Measurements from ENCODE around the gene PRKCH. TPM values are rescaled to one million over a fixed set of nuclear protein-coding genes. Genes with fewer than 3 reads are reported as not detected.

Gene PRKCH
- total RNA-seq, 2 donors from 2014 or later, result 7.2 to 8.6 TPM

DNA sequence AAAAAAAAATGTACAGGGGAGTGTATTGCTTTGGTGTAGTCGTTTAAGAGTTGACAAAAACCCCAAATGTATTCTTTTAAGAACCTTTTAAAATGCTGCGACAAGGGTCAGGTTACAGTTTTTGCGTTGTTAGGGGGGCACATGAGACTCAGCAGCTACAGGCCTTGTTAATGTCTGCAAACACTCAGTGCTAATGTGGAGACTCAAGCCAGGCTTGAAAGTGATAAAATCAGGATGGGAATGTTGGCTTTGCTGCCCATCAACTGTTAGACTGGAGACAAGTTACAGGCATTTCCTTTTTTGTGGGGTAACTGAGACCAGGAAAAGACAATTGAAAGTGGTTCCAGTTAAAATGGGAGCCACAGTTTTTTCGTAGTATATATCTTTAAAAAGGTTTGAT, 84.8 kb downstream of the PRKCH start:
- H3K9me3 Mint-ChIP-seq, result no peaks in the 10 kb centered on the region
- no peak for DNase-seq
- 18 to 27% methylated on average over 3 of the region's 4 CpGs for WGBS, 2 experiments (ENCODE audit: insufficient coverage in 1 of 2, insufficient read length in 1 of 2)

GRCh38 chr14:61406675-61407074, 85.3 kb downstream of the PRKCH start:
- no peak overlapping the region for H3K27ac Mint-ChIP-seq
- no peak overlapping the region for H3K4me3 Mint-ChIP-seq
- no peaks in the 10 kb centered on the region for H3K9me3 Mint-ChIP-seq
- H3K4me1 ChIP-seq (ENCODE audit: control insufficient read depth, insufficient read depth, low read length), result no peaks in the 10 kb centered on the region
- H3K9me3 ChIP-seq (ENCODE audit: control insufficient read depth, low read length), result no peaks in the 10 kb centered on the region
- peaks cover 21% of the 10 kb centered on the region for H3K4me1 Mint-ChIP-seq
- TF ChIP-seq, protein P1, sequence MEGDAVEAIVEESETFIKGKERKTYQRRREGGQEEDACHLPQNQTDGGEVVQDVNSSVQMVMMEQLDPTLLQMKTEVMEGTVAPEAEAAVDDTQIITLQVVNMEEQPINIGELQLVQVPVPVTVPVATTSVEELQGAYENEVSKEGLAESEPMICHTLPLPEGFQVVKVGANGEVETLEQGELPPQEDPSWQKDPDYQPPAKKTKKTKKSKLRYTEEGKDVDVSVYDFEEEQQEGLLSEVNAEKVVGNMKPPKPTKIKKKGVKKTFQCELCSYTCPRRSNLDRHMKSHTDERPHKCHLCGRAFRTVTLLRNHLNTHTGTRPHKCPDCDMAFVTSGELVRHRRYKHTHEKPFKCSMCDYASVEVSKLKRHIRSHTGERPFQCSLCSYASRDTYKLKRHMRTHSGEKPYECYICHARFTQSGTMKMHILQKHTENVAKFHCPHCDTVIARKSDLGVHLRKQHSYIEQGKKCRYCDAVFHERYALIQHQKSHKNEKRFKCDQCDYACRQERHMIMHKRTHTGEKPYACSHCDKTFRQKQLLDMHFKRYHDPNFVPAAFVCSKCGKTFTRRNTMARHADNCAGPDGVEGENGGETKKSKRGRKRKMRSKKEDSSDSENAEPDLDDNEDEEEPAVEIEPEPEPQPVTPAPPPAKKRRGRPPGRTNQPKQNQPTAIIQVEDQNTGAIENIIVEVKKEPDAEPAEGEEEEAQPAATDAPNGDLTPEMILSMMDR (conservative IDR thresholded peaks at IDR 0.05), result no peak
- no peak for DNase-seq
- no peaks in the 10 kb centered on the region for H3K36me3 Mint-ChIP-seq (ENCODE audit: low read depth)
- WGBS, 2 experiments (ENCODE audit: insufficient coverage in 1 of 2, insufficient read length in 1 of 2), result 77 to 91% methylated on average over 3 to 6 of the region's 6 CpGs
- H3K4me3 ChIP-seq (ENCODE audit: low read length), result no peak overlapping the region
- no peak overlapping the region for H3K9ac ChIP-seq (ENCODE audit: extremely low read depth, low read length, poor library complexity, severe bottlenecking)
- no peak overlapping the region for H3K27ac ChIP-seq (ENCODE audit: low read depth, low read length)
- no peaks in the 10 kb centered on the region for H3K27me3 ChIP-seq (ENCODE audit: control insufficient read depth, insufficient read depth, low read length, poor library complexity, severe bottlenecking)
- no peaks in the 10 kb centered on the region for H3K36me3 ChIP-seq (ENCODE audit: control insufficient read depth, insufficient read depth, low read length)
- H3K27me3 Mint-ChIP-seq (ENCODE audit: insufficient read depth), result no peaks in the 10 kb centered on the region

More for the DNA sequence above, 84.8 kb downstream of the PRKCH start:
- Histone ChIP-seq H3K9ac (ENCODE audit: extremely low read depth, low read length, poor library complexity, severe bottlenecking) (no peak overlapping the region), H3K36me3 (ENCODE audit: control insufficient read depth, insufficient read depth, low read length) (no peaks in the 10 kb centered on the region), H3K27ac (ENCODE audit: low read depth, low read length) (no peak overlapping the region), H3K27me3 (ENCODE audit: control insufficient read depth, insufficient read depth, low read length, poor library complexity, severe bottlenecking) (no peaks in the 10 kb centered on the region), H3K4me3 (ENCODE audit: low read length) (no peak overlapping the region), H3K9me3 (ENCODE audit: control insufficient read depth, low read length) (no peaks in the 10 kb centered on the region), H3K4me1 (ENCODE audit: control insufficient read depth, insufficient read depth, low read length) (no peaks in the 10 kb centered on the region)
- Mint-ChIP-seq H3K27me3 (ENCODE audit: insufficient read depth) (no peaks in the 10 kb centered on the region), H3K4me1 (peaks cover 21% of the 10 kb centered on the region), H3K4me3 (no peak overlapping the region), H3K36me3 (ENCODE audit: low read depth) (no peaks in the 10 kb centered on the region), H3K27ac (peak overlapping the region; percentile 3)
- TF ChIP-seq, protein P1 (conservative IDR thresholded peaks at IDR 0.05), result no peak

GRCh38 chr14:61408498-61408897, 87.1 kb downstream of the PRKCH start:
- Mint-ChIP-seq H3K4me3 (no peak overlapping the region), H3K27me3 (ENCODE audit: insufficient read depth) (no peaks in the 10 kb centered on the region), H3K36me3 (ENCODE audit: low read depth) (no peaks in the 10 kb centered on the region), H3K9me3 (no peaks in the 10 kb centered on the region), H3K27ac (no peak overlapping the region), H3K4me1 (peaks cover 21% of the 10 kb centered on the region)
- no peaks in the 10 kb centered on the region for H3K27me3 ChIP-seq (ENCODE audit: control insufficient read depth, insufficient read depth, low read length, poor library complexity, severe bottlenecking)
- H3K9me3 ChIP-seq (ENCODE audit: control insufficient read depth, low read length), result no peaks in the 10 kb centered on the region
- H3K9ac ChIP-seq (ENCODE audit: extremely low read depth, low read length, poor library complexity, severe bottlenecking), result no peak overlapping the region
- H3K36me3 ChIP-seq (ENCODE audit: control insufficient read depth, insufficient read depth, low read length), result no peaks in the 10 kb centered on the region
- 87 to 96% methylated on average over 3 to 6 of the region's 6 CpGs for WGBS, 2 experiments (ENCODE audit: insufficient coverage in 1 of 2, insufficient read length in 1 of 2)
- H3K4me1 ChIP-seq (ENCODE audit: control insufficient read depth, insufficient read depth, low read length), result no peaks in the 10 kb centered on the region
- H3K4me3 ChIP-seq (ENCODE audit: low read length), result no peak overlapping the region
- TF ChIP-seq, protein P1 (conservative IDR thresholded peaks at IDR 0.05), result no peak
- DNase-seq, result no peak
- no peak overlapping the region for H3K27ac ChIP-seq (ENCODE audit: low read depth, low read length)

All from endodermal cell (in vitro differentiated cells).